Spleen (tissue), 11 donors: ENCODE data around the gene PRELID3B. TPM values are rescaled to one million over a fixed set of nuclear protein-coding genes. Genes with fewer than 3 reads are reported as not detected.

Experiments
- DNase-seq: peaks from one replicate; pipeline ENCODE4 v3.0.0-alpha.2; 2020
- H3K27ac ChIP-seq, 8 donors: fragments of 200-600 bp; sonication (generic) in 7 of 8; 1 replicate in 4 of 8; 2 replicates in 4 of 8; pipeline versions ENCODE4 v1.5.0 to v1.8.0; 2016 to 2021; ENCODE audit warnings: inconsistent platforms in 4 of 8, mild to moderate bottlenecking in 4 of 8, moderate library complexity in 1 of 8
- H3K27me3 ChIP-seq, 7 donors: fragments of 200-600 bp; sonication (generic) in 6 of 7; replicated peaks in 1 of 7; 1 replicate in 4 of 7; 2 replicates in 3 of 7; pipeline versions ENCODE4 v1.5.0 to v1.8.0; 2016 to 2021; ENCODE audit warnings: inconsistent platforms in 3 of 7, mild to moderate bottlenecking in 1 of 7
- H3K36me3 ChIP-seq, 6 donors: fragments of 200-600 bp; sonication (generic) in 5 of 6; 1 replicate in 4 of 6; 2 replicates in 2 of 6; pipeline versions ENCODE4 v1.5.0 to v1.8.0; 2016 to 2021; ENCODE audit warnings: inconsistent platforms in 2 of 6
- H3K4me1 ChIP-seq, 6 donors: fragments of 200-600 bp; sonication (generic) in 5 of 6; 1 replicate in 3 of 6; 2 replicates in 3 of 6; pipeline versions ENCODE4 v1.5.0 to v1.8.0; 2016 to 2021; ENCODE audit warnings: inconsistent platforms in 3 of 6
- H3K4me3 ChIP-seq, 8 donors: fragments of 200-600 bp; sonication (generic) in 7 of 8; 1 replicate in 4 of 8; 2 replicates in 4 of 8; pipeline versions ENCODE4 v1.5.0 to v1.8.0; 2016 to 2021; ENCODE audit warnings: inconsistent platforms in 4 of 8, mild to moderate bottlenecking in 4 of 8, moderate library complexity in 2 of 8
- H3K9me3 ChIP-seq, 8 donors: fragments of 200-600 bp; sonication (generic) in 7 of 8; 1 replicate in 4 of 8; 2 replicates in 4 of 8; pipeline versions ENCODE4 v1.5.0 to v1.8.0; 2016 to 2021; ENCODE audit warnings: inconsistent platforms in 4 of 8
- POLR2A ChIP-seq, 3 donors: fragments of 450-650 bp; IDR thresholded peaks; one replicate each; pipeline ENCODE4 v1.5.1; 2017; ENCODE audit warnings: antibody characterized with exemption in 3 of 3, mild to moderate bottlenecking in 1 of 3
- POLR2AphosphoS5 ChIP-seq, 3 donors: sonication (generic); formaldehyde crosslinking; IDR thresholded peaks; one replicate each; pipeline ENCODE4 v1.5.1; 2017; ENCODE audit warnings: antibody characterized with exemption in 3 of 3
- WGBS, 5 donors: extraction: QIAGEN DNeasy Blood & Tissue Kit in 3 of 5; methylation state at CpG; one replicate each; pipeline versions ENCODE4 v1.1.5 to v1.1.7; 2013 to 2018; 5-methylcytosine and 5-hydroxymethylcytosine counted together
- intact Hi-C: fragments of 100-400 bp; cut with DNase I; formaldehyde crosslinking; loops from one replicate; pipeline ENCODE4 v1.15.0; 2023; ENCODE audit warnings: low total_unique reads
- polyA plus RNA-seq, 3 donors: library from polyadenylated mRNA; stranded (reverse); fragments of 200-250 nt; gene quantifications; one replicate each; pipeline ENCODE4 v1.2.1, GENCODE V29; 2013
- total RNA-seq, 7 donors: library from RNA; depleted of rRNA in 3 of 7; stranded (reverse); fragments of >200 nt in 3 of 7; fragmentation: NEBNext Ultra II Directional in 4 of 7; extraction: Animal tissue kit (Norgen Biotek cat#: 25700) in 4 of 7; gene quantifications; one replicate each; pipeline versions ENCODE4 v1.1.0 to v1.2.1, GENCODE V29; 2016 to 2021
- TF ChIP-seq, protein P1 (sequence below), 11 experiments: fragments of 200-600 bp in 7 of 11; fragments of 450-650 bp in 4 of 11; sonication (generic) in 4 of 11; IDR thresholded peaks in 8 of 11; conservative IDR thresholded peaks in 3 of 11; 1 replicate in 7 of 11; 2 replicates in 4 of 11; pipeline versions ENCODE4 v1.4.0 to v1.8.0; 2016 to 2021; ENCODE audit warnings: antibody characterized with exemption in 11 of 11, inconsistent platforms in 4 of 11, mild to moderate bottlenecking in 1 of 11
- donor health status: healthy with polysubstance abuse.
- donor health status: DM: no; HTN: no; CAD: no; lungs with moderate emphysema.
- donor health status: DM: no; HTN: no; CAD: no.
- donor health status: Bipolar disorder and iron deficiency.
- donor health status: healthy.
- donor health status: DM: no; HTN: no; CAD: no.
- donor health status: DM: yes; HTN: yes; CAD: no.

PRELID3B gene
- total and polyA plus RNA-seq, 10 donors, result 20.6 to 46.8 (median 40.5) TPM

DNA sequence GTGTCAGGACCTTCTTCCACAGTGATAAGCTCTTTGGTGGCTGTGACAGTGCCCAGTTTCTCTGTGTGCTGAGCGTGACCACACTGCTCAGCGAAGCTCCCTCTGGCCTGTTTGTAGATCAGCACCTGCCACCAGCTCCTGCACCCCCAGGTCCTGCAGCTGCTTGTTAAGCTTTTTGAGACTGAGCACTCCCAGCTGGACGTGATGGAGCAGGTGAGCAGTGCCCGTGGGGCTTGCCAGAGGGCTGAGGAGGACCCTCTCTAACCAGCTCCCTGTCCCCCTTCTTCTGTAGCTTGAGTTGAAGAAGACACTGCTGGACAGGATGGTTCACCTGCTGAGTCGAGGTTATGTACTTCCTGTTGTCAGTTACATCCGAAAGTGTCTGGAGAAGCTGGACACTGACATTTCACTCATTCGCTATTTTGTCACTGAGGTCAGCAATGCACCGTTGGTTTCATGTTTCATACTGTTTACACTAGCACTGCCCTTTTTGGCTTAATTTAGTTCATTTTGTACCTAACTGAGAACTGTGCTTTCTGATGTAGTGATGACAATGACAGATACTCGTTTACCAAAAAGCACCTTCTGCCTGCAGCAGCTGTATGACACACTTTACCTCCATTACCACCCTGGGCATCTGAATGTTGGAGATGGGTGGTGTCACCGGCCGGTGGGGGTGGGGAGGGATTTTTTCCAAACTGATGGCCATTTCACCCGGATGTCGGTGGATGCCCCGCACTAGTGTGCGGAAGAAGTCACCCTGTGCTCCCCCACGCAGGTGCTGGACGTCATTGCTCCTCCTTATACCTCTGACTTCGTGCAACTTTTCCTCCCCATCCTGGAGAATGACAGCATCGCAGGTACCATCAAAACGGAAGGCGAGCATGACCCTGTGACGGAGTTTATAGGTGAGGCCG is 49.0 kb downstream of the PRELID3B start:
- WGBS, 5 donors, result 84 to 87% (median 84%) methylated on average over 22 to 23 of the region's 23 CpGs
- peak; percentile 64 for DNase-seq

DNA sequence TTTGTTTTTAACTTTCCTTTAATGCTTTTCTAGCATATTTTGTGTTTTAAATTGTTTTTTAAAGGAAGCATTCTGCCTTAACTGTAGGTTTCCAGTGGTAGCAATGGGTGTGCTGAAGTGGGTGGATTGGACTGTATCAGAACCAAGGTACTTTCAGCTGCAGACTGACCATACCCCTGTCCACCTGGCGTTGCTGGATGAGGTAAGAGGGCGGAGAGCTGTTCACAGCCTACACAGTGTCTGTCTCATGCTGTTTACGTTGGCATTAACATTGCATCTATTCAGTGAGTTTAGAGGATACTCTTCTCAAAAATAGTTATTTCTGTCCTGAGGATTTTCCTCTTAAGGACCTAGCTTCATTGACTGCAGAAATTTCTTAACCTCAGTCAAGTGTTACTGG is 49.7 kb downstream of the PRELID3B start:
- 82 to 99% (median 92%) methylated on average over 3 of the region's 3 CpGs for WGBS, 5 donors
- Histone ChIP-seq H3K4me3 (no peak overlapping the region), H3K27me3 (no peaks in the 10 kb centered on the region), H3K27ac (peak overlapping the region in 4 of 8 donors; percentile 4 to 70 (median 60)), H3K4me1 (peaks cover 0 to 48% (median 26%) of the 10 kb centered on the region in 6 donors), H3K9me3 (no peaks in the 10 kb centered on the region), H3K36me3 (peaks cover 10 to 100% (median 99%) of the 10 kb centered on the region in 6 donors)
- peak; percentile 38 for DNase-seq
- intact Hi-C loops, result no loop called here
- TF ChIP-seq, protein P1, sequence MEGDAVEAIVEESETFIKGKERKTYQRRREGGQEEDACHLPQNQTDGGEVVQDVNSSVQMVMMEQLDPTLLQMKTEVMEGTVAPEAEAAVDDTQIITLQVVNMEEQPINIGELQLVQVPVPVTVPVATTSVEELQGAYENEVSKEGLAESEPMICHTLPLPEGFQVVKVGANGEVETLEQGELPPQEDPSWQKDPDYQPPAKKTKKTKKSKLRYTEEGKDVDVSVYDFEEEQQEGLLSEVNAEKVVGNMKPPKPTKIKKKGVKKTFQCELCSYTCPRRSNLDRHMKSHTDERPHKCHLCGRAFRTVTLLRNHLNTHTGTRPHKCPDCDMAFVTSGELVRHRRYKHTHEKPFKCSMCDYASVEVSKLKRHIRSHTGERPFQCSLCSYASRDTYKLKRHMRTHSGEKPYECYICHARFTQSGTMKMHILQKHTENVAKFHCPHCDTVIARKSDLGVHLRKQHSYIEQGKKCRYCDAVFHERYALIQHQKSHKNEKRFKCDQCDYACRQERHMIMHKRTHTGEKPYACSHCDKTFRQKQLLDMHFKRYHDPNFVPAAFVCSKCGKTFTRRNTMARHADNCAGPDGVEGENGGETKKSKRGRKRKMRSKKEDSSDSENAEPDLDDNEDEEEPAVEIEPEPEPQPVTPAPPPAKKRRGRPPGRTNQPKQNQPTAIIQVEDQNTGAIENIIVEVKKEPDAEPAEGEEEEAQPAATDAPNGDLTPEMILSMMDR (IDR thresholded peaks at IDR 0.05 in 8 of 11, conservative IDR thresholded peaks at IDR 0.05 in 3 of 11), result no peak
- no peak for TF ChIP-seq POLR2A (IDR thresholded peaks at IDR 0.05)
- no peak for TF ChIP-seq POLR2AphosphoS5 (IDR thresholded peaks at IDR 0.05)

More for the DNA sequence above, 49.0 kb downstream of the PRELID3B start:
- H3K27ac ChIP-seq, result peak overlapping the region in 7 of 8 donors; percentile 3 to 70 (median 26)
- peaks cover 10 to 100% (median 99%) of the 10 kb centered on the region in 6 donors for H3K36me3 ChIP-seq
- peaks cover 0 to 42% (median 20%) of the 10 kb centered on the region in 6 donors for H3K4me1 ChIP-seq
- H3K4me3 ChIP-seq, result no peak overlapping the region
- TF ChIP-seq, protein P1 (IDR thresholded peaks at IDR 0.05 in 8 of 11, conservative IDR thresholded peaks at IDR 0.05 in 3 of 11), result no peak
- peak; percentile 22 to 52 (median 43) for TF ChIP-seq POLR2AphosphoS5 (IDR thresholded peaks at IDR 0.05)
- intact Hi-C loops, result no loop called here
- no peaks in the 10 kb centered on the region for H3K27me3 ChIP-seq
- H3K9me3 ChIP-seq, result no peaks in the 10 kb centered on the region

DNA sequence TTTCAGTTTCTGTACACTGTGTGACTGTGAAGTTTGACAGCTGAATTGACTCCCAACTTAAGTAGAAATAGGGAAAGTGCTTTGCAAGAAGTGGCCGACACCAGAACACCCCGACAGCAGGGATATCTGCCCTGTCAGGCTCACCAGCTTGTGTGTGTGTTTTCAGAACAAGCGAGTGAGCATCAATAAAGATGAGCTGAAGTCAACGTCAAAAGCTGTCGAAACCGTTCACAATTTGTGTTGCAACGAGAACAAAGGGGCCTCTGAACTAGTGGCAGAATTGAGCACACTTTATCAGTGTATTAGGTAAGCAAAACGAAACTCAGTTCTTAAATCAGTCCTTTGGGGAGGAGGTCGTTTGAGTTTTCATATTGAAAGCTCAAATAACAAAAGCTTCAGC is 50.9 kb downstream of the PRELID3B start:
- Histone ChIP-seq H3K4me1 (peaks cover 0 to 51% (median 29%) of the 10 kb centered on the region in 6 donors), H3K36me3 (peaks cover 4 to 100% (median 99%) of the 10 kb centered on the region in 6 donors), H3K27ac (peak overlapping the region in 1 of 8 donors; percentile 6), H3K27me3 (no peaks in the 10 kb centered on the region), H3K4me3 (no peak overlapping the region), H3K9me3 (no peaks in the 10 kb centered on the region)
- peak in 1 of 3 donors; percentile 17 for TF ChIP-seq POLR2AphosphoS5 (IDR thresholded peaks at IDR 0.05)
- no peak for TF ChIP-seq POLR2A (IDR thresholded peaks at IDR 0.05)
- 80 to 92% (median 83%) methylated on average over 9 of the region's 9 CpGs for WGBS, 5 donors
- DNase-seq, result no peak
- intact Hi-C loops, result no loop called here

DNA sequence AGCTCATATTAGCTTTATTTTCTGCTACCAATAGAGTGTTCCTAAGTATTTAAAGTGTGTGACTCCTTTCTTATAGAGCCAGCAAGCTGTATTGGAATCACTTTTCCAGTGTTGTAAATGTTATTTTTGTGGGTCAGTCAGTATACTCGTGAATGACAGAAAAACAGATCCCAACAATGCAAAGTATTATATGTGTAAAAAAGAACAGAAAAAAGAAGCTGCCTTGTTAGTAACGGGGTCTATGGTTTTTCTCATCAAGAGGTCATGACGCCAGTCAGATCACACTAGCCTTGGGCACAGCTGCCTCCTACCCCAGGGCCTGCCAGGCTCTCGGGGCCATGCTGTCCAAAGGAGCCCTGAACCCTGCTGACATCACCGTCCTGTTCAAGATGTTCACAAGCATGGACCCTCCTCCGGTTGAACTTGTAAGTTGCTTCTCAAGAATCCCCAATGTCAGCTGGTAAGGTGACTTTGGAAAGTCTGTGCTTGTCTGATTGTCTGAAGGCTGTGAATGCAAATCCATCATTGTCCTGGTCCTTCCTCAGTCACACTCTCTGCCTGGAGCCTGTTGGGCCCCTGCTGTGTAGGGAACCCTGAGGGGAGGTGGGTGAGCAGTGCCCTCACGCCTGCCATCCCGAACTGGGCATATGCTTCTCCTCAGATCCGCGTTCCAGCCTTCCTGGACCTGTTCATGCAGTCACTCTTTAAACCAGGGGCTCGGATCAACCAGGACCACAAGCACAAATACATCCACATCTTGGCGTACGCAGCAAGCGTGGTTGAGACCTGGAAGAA is 51.7 kb downstream of the PRELID3B start:
- DNase-seq, result peak; percentile 38

More for the DNA sequence above, 51.7 kb downstream of the PRELID3B start:
- H3K4me1 ChIP-seq, result peaks cover under 1 to 51% (median 32%) of the 10 kb centered on the region in 6 donors
- peak overlapping the region in 1 of 8 donors; percentile 6 for H3K27ac ChIP-seq
- H3K27me3 ChIP-seq, result no peaks in the 10 kb centered on the region
- no peaks in the 10 kb centered on the region for H3K9me3 ChIP-seq
- intact Hi-C loops, result no loop called here
- TF ChIP-seq POLR2A (IDR thresholded peaks at IDR 0.05) (no peak), POLR2AphosphoS5 (IDR thresholded peaks at IDR 0.05) (peak; percentile 24 to 48 (median 46))
- TF ChIP-seq, protein P1 (IDR thresholded peaks at IDR 0.05 in 8 of 11, conservative IDR thresholded peaks at IDR 0.05 in 3 of 11), result no peak
- H3K4me3 ChIP-seq, result no peak overlapping the region
- H3K36me3 ChIP-seq, result peaks cover 0 to 100% (median 98%) of the 10 kb centered on the region in 6 donors
- WGBS, 5 donors, result 92 to 98% (median 95%) methylated on average over 14 of the region's 14 CpGs
